GM19372 (cell line): ENCODE measurements around the gene TMCC1.
"Not testable (repeated sequence)": the region's sequence is repeated elsewhere in the genome, so short reads cannot be mapped to it uniquely, and the experiment has no call there.

ENCODE experiments used
- ATAC-seq: cut with Tn5 transposase; IDR thresholded peaks from one replicate; pipeline ENCODE4 v1.9.1; 2021; ENCODE audit warnings: mild to moderate bottlenecking, low read depth, moderate library complexity; ENCODE audit not compliant: unreplicated experiment

The TMCC1 gene

DNA sequence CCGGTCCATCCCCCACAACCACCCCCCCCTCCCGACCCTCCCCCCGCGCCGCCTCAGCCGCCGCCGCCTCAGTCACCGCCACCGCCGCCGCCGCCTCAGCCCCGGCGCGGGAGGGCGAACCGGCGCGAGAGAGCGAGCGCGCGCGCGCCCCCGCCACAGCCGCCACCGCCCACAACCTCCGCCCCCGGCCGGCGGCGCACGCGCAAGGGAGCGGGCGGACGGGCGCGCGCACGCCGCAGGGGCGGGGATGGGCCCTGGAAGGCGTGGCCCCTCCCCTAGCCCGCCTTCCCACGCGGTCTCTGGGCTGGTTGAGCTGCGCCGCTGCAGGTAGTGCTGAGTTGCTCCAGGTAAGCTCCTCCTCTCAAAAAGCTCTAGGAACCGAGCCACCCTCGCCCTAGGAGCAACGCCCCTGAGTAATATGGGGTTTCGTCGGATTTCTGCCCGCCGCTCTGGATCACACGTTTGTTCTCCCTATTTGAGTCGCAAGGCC lies at the start of gene TMCC1:
Gene TMCC1 (minus strand): TSS at position 131 of the 490 bp plus-strand sequence.
- ATAC-seq: peak; percentile 81

DNA sequence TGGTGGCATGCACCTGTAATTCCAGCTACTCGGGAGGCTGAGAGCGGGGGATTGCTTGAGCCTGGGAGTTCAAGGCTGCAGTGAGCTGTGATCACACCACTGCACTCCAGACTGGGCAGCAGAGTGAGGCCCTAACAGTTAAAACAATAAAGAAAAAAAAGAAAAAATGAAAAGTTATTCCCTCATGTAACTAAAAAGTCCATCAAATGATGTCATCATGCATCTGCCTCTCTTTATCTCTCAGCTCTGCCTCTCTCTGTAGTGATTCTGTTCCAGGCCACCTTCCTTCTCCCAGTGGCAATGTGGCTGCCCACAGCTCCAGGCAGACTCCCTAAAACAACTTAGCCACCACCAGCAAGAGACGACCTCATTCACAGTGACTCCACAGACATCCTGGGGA lies 49.5 kb upstream of the TMCC1 start:
- no peak for ATAC-seq

DNA sequence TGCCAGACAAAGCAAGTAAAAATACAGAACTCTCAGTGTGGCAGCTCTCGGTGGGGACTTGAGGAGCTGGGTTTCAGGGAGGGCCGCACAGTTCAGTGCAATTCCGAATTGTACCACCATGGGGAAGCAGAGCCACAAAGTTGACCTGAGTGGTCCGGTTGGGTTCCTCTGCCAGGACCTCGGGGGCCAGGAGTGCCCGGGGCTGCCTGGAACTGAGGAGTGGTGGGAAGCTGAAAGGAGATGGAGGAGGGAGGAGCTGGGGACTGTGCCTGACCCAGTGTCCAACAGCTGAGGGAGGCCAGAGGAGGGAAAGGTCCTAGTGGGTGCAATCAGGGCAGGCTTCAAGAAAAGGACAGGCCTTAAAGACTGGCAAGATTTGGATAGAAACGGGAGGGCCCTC lies 48.8 kb upstream of the TMCC1 start:
- ATAC-seq: peak; percentile 56

DNA sequence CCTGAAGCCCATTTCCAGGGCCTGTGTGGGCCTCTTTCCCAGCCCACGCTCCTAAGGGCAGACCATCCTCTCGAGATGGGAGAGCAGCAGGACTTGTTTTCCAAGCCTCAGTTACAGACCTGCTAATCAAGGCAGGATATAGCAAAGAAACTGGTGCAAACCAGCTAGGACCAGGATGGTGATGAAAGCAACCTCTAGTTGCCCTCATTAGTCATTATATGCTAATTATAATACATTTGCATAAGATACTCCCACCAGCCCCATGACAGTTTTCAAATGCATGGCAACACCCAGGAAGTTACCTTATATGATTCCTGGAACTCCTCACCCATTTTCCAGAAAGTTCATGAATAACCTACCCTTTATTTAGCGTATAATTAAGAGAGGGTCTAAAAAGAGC lies 46.6 kb upstream of the TMCC1 start:
- no peak for ATAC-seq

DNA sequence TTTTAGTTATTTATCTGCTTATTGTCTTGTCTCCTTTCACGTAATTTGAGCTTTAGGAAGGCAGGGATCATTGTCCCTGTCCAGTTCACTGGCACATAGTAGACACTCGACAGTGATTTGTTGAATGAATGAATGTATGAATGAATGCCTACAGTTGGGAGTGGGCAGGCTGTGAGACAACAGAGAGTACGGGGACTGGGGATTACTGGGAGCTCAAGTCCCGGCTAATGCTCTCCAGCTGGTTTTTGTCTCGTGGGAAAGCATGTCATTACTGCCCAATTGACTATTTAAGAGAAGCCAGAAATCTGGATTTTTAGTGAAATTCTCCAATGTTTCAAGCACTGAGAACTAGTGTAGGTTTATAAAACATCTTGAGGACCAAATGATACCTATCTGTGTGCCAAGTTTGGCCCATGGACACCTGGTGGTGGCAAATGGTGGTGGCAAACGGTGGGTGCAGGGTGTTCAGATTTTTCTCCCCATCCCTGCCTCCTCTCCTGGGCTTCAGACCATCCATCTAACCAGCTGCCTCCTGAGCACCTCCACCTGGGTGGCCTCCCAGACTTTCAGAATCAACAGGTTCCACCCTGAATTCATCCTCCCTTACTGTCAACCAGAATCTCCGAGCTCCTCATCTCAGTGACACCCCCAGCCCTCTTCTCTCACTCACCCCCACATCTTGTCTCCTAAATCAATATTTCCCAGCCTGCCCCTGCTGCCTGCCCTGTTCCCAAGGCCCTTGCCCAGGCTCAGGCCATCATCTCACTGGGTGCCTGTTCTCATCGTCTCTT lies 44.8 kb upstream of the TMCC1 start:
- ATAC-seq: no peak

DNA sequence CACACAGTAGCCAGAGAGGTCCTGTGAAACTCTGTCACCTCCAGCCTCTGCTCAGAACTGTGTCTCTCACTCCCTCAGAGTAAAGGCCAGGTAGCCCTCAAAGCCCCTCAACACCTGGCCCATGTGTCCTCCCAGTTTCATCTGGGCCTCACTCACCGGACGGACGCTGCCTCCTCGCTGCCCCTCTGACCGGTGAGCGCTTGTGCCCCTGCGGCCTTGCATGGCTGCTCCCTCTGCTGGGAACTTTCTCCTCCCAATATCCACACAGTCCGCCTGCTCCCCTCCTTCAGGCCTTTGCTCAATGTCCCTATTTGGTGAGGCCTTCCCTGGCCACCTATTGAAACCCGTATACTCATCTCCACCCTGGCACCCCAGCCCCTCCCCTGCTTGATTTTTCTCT lies 44.2 kb upstream of the TMCC1 start:
- no peak for ATAC-seq

DNA sequence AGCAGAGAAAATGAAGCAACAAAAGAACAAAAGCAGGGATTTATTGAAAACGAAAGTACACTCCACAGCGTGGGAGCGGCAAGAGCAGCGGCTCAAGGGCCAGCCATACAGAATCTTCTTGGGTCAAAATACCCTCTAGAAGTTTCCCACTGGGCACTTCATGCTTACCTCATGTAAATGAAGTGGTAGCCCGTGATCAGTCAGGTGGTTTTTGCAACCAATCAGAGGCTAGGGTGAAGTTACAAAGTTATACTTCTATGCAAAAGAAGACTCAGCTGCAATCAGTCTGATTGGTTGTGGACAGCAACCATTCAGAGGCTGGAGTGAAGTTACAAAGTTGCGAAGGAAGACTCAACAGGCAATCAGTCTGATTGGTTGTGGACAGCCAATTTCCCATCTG lies 43.2 kb upstream of the TMCC1 start:
- ATAC-seq: no peak

DNA sequence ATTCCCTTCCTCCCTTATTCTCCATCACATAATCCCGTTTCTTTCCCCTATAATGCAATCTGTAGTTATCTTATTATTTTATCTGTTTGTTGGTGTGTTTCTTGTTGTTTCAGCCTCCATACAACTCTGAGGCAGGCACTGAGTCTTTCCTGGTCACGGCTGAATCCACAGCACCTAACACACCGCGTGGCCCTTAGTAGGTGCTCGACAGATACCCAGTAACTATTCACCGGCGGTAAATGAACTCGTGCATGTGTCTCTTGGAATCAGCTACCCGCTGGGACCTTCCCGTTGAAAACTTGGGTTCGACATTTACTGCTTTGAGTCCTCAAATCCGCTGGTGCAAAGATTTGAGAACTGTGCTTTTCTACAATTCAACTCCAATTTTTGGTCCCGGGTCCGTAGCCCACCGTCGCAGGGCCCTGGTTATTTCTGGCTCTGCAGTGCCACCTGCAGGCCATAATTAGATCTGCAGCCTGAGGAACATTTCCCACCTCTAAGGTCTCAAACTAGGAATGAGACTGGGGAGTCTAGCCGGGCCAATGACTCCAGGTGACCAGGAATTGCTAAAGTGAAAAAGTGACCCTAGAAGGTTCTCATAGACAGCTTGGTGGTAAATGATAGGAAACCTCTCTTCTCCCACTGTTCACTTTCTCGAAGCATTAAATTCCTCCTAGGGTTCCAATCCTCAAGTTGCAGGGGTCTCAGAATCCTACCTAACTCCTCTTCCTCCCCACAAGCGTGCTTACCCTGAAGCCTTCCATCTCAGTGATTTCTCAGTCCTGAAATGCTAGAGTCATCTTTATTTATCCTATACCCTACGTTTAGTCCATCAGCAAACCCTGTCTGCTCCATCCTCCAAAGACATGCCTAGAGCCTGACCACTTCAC lies 41.0 kb upstream of the TMCC1 start:
- ATAC-seq: no peak

DNA sequence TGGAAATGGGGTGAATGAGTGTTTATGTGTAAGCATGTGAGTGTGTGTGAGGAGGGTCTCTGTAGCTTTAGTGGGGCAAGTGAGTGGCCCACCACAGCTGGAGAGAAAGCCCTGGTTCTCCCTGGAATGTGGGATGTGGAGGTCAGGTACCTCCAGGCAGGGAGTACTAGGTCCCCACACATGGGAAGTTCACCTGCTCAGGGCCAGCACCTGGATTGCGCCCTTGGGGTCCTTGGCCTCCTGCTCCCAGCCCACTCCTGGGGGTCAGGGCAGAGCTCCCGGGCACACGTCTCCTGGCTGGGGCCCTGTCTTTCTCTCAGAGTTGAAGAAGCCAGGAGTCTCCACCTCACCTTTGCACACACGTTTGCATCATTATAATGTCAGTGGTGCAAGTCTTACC lies 40.0 kb upstream of the TMCC1 start:
- no peak for ATAC-seq

DNA sequence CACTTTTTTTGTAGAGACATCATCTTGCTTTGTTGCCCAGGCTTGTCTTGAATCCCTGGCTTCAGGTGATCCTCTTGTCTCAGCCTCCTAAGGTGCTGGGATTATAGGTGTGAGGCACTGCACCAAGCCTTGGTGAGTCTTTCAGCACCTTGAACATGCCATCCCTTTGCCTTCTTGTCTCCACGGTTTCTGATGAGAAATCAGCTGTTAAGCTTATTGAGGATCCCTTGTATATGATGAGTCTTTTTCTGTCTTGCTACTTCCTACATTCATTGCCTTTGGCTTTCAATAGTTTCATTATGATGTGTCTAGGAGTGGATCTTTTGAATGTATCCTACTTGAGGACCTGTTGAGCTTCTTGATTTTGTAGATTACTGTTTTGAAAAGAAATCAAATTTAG lies 35.9 kb upstream of the TMCC1 start:
- ATAC-seq: no peak

DNA sequence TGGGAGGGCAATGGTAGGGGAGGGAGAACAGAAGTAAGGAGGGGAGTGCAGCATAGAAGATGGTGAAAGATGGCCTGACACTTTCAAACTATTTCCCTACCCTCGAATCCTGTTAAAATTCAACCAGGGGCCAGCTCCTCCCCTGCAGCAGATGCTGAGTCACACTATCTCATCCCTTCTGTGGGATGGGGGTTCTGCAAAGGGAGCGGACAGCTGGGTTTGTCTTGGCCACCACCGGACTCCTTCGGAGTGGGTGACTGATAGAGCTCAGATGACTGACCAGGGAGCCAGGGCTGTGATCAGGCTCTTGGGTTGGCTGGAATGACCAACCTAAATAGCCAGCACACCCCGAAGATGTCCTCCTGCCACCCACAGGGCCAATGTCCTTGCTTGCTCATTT lies 33.6 kb upstream of the TMCC1 start:
- ATAC-seq: no peak

DNA sequence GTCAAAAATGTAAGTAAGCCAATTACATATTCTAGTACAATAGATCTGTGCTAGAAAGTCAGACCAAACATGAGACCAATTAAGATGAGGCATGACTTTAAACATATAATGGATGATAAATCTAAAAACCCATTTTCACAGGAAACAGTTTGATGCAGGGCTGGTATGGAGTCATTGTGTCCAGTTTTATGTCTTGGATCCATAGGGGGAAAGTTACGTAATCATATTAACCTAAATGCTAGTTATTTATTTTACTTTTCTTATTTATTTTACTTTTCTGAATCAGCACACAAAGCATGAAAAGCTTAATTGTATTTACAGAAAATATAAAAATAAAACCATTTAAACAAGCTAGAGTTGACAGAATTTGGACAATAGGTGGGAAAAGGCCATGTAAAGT lies 26.3 kb upstream of the TMCC1 start:
- ATAC-seq: no peak

DNA sequence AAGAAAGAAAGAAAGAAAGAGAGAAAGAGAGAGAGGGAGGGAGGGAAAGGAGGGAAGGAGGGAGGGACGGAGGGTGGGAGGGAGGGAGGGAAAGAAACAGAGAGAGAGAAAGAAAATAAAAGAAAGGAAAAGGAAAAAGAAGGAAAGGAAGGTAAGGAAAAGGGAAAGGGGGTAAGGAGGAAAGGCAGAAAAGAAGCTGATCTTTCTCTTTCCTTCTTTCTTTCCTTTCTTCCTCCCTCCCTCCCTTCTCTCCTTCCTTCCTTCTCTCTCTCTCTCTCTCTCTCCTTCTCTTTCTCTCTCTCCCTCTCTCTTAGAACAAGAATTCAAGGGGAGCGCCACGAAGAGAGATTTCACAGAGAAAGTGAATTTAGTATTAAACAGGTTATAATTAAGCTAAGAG lies 25.8 kb upstream of the TMCC1 start:
- no peak for ATAC-seq

DNA sequence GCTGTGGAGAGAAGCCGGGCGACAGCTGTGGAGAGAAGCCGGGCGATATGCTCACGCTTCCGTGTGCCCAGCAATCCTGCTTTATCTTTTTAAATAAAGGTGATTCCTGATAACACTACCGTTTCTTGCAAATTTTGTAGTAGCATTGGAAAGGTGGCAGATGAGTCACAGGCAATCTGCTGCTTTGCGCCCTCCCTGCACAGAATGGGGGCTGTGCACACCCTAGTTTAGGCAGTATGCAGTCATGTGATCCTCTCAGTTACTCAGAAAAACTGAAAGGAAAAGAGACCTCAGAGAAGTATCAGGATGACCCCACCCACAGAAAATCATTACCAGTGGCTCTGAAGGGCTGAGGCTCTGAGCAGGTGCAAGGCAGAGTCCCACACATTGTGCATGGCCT lies 24.9 kb upstream of the TMCC1 start:
- no peak for ATAC-seq

DNA sequence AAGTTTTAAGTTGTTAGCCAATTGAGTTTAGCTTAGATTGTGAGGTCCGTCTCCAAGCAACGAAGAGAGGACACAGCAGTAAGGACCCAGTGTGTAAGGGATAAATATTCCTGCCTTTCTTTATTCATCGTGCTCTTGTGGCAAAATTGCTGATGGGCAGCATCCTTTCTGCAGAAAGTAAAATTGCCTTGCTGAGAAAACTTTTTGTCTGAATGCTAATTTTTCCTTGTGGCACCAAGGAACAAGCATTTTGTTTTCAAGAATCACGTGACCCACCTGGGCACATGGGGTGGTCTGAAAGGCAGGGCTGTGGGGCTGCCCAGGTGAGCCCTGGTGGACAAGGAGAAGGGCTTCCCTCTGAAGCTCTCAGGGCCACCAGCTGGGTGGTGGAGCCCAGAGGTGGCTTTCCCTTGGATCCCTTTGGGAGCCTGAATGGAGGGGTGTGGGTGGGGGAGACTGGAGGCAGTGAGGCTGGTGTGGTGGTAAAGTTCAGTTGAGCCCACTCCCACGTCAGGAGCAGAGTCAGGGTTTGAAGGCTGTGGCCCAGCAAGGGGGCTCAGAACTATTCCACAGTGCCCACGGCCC lies 24.0 kb upstream of the TMCC1 start:
- no peak for ATAC-seq

DNA sequence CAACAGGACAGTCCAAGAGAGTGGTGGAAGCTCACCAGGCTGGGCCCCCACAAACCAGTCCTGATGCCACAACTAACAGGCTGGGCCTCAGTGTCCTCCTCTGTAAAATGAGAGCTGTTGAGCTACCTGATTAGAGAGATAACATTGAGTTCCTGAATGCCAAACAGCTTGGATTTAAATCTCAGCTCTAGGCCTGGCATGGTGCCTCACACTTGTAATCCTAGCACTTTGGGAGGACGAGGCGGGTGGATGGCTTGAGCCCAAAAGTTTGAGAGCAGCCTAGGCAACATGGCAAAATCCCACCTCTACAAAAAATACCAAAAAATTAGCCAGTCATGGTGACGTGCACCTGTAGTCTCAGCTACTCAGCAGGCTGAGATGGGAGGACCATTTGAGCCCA lies 20.1 kb upstream of the TMCC1 start:
- ATAC-seq: no peak

DNA sequence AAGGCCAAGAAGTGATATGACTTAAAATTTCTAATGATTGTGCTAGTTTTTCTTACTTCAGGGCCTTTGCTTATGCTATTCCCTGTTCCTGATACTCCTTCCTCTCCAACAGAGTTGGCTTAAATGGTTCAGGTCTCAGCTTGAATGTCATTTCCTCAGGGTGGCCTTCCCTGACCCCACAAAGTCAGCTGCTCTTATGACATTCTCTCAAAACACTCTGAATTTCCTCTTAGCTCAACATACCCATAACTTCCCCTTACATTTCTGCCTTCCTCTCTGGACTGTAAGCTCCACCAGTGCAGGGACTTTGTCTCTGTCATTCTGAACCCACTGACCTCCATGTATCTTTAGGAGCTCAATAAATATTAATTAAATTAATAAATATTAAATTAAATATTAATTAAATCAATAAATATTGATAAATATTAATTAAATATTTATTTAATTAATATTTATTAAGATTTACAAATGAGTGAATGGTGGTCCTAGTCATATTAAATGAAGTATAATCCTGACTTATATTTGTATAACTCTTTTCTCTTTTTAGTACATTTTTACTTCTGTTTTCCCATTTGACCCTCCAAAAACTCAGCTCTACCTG lies 17.9 kb upstream of the TMCC1 start:
- no peak for ATAC-seq

DNA sequence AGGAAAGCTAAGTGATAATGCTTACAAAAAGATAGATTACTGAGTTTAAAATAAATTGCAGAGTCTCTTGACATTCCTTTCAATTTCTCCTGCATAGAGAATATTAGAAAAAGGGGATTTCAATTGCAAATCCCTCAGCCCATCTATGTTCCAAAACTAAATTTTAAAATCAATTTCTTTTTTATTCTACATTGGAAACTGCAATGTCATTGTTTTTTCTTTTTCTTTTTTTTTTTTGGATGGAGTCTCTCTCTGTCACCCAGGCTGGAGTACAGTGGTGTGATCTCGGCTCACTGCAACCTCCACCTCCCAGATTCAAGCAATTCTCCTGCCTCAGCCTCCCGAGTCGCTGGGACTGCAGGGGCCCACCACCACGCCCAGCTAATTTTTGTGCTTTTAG lies 15.7 kb upstream of the TMCC1 start:
- not testable (repeated sequence) for ATAC-seq

DNA sequence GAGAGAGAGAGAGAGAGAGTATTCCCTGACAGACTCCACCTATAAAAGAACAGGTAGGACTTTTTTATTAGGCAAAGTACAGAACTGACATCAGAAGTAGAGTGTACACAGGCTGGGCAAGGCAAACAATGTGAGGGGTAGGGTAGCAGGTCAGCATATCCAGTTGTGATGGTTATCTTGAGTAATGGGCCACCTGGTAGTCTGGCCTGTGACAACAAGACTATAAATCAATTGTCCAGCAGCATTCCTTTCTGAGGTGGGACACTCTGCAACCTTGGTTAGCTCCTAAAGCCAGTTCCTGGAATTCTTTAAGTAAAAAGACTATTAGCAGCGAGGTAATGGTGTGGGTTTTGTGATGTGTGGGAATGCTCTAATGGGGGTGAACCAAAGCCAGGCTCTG lies 14.9 kb upstream of the TMCC1 start:
- ATAC-seq: no peak

DNA sequence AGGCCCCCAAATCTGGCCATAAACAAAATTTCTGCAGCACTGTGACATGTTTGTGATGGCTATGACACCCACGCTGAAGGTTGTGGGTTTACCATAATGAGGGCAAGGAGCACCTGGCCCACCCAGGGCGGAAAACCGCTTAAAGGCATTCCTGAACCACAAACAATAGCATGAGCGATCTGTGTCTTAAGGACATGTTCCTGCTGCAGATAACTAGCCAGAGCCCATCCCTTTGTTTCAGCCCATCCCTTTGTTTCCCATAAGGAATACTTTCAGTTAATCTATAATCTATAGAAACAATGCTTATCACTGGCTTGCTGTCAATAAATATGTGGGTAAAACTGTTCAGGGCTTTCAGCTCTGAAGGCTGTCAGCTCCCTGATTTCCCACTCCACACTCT lies 7.8 kb upstream of the TMCC1 start:
- ATAC-seq: not testable (repeated sequence)

DNA sequence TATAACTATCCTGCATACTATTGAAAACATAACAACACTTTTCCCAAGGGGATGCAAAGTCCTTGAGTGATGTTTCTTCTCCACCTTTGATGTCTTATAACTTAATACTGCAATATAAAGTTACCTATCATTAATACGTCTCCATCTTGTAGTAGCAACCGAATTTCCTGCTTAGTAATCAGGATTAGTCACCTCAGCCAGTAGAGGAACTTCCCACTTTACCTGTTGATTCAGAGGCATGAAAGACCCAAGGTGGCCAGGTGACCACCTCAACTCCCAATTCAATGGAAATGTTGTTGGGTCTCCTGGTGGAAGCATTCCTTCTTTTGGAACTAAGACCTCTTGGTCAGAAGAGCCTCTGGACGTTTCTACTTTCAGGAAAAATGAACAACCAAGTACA lies 3.5 kb upstream of the TMCC1 start:
- ATAC-seq: no peak
